GM10847 (cell line): ENCODE measurements around the gene KRAS.

Experiments used
- POLR2A ChIP-seq: IDR thresholded peaks from 2 replicates; pipeline ENCODE4 v1.6.1; 2011; ENCODE audit not compliant: insufficient read length; ENCODE audit errors: extremely low read depth

The KRAS gene

DNA sequence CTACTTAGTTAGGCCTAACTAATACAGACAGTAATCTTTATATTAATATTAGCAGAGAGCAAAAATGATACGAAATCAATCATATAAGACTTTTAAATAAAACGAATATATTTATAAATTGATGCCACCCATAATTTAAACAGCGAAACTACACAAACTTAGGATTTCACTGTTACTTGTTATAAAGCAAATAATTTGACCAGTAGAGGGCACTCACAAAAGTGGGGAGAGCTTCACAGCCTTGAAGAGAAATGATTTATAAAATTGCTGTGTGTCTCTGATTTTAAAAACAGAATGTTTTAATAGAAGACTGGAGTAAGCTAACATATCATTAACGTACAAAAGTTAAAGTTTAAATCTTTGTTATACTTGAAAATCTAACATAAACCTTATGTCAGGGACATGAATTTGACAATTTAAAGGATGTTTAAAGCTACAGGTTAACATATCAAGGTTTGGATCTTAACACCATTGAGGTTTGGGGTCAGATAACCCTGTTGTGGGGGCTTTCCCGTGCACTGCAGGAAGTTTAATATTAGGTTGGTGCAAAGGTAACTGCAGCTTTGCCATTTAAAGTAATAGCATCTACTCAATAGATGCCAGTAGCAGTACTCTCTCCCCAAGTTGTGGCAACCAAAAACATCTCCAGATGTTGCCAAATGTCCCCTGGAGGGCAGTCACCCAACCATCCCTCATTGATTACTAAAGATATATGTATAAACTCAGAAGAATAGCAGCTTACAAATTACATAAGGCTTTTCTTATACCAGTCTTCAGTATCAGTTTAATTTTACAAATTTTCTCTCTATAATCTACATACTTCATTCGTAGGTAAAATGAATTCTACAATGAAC is 9.3 kb downstream of the KRAS start:
- TF ChIP-seq POLR2A: no peak

GRCh38 chr12:25236626-25237025 is 14.1 kb downstream of the KRAS start:
- no peak for TF ChIP-seq POLR2A

DNA sequence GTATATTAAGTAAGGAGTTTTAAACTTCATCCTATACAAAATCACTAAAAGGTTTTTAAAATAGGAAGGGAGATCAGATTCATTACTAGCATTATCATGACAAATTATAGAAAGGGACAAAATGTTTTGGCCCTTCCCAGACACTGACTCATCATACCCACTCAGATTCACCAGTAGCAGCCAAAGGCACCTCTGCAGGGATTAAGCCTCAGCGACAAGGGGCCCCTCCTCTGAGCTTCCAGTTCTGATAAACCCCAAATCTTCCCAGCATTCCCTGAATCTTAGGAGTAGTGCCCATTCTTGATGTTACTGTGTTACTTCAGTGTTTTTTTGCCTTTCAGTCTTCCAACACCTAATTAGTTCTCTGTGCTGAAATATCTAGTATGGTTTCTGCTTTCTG is 14.5 kb downstream of the KRAS start:
- no peak for TF ChIP-seq POLR2A

GRCh38 chr12:25213338-25213737 is 37.4 kb downstream of the KRAS start:
- TF ChIP-seq POLR2A: no peak

- no peak for TF ChIP-seq POLR2A
These were observed 42.2 kb downstream of the KRAS start for GRCh38 chr12:25208554-25208953.

DNA sequence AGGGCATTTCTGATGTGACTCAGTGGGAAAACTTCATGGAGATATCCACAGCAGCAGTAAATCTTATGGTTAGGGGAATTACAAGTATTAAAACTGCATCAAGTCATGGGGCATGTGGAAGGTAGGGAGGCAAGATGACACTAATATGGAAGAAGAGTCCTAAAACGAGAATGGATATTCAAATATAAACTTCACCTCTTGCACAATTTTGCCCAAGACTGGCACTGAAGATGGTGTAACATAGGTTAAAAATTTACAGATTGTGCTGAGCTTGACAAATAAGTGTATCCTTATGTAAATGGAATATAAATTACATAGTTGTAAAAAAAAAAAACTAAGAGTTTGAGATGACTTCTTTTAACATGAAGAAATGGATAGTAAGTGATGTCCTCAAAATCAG is 42.9 kb downstream of the KRAS start:
- no peak for TF ChIP-seq POLR2A

DNA sequence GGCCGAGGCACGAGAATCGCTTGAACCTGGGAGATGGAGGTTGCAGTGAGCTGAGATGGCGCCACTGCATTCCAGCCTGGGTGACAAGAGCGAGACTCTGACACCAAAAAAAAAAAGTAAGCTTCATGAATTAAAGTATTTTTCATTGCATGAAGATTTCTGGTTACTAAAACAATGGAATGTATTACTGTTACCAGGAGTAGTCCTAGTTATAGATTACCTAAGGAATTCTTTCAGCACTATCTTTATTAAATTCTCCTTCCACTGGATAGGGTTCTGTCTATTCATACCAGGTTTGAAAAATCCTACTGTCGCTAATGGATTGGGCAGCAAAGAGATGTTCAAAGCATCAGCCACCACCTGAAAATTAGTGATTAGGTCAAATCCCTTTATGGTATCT is 43.3 kb downstream of the KRAS start:
- no peak for TF ChIP-seq POLR2A

GRCh38 chr12:25202137-25202536 is 48.6 kb downstream of the KRAS start:
- TF ChIP-seq POLR2A: no peak

DNA sequence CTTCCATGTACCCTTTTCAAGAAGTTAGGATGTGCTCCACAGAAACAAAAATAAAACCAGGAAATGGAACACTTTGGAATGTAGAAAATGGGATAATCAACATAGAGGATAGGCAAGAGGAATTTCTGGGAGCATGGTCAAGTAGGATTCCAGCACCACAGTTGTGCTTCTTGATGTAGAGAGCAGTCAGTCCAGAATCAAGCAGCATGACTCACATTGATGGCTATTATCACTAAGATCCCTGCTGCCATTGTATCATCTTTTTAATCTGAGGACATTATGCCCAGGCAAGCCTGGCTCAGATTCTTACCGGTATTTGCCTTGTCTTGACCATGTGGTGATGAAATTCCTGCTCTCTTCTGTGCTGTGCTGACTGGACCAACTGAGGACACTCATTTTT is 50.0 kb downstream of the KRAS start:
- no peak for TF ChIP-seq POLR2A

DNA sequence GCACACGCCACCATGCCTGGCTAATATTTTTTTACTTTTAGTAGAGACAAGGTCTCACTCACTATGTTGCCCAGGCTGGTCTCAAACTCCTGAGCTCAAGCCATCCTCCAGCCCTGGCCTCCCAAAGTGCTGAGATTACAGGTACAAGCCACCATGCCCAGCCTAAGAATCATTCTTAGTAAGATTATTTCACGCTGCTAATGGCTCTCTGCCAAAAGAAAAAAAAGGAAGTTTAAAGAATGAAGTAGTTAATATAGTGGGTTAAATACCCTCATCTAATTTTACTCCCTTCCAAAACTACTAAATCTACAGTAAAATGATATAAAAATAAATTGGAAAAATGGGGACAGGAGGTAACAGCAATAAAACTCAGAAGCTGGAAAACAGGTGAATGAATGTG is 53.1 kb downstream of the KRAS start:
- no peak for TF ChIP-seq POLR2A

DNA sequence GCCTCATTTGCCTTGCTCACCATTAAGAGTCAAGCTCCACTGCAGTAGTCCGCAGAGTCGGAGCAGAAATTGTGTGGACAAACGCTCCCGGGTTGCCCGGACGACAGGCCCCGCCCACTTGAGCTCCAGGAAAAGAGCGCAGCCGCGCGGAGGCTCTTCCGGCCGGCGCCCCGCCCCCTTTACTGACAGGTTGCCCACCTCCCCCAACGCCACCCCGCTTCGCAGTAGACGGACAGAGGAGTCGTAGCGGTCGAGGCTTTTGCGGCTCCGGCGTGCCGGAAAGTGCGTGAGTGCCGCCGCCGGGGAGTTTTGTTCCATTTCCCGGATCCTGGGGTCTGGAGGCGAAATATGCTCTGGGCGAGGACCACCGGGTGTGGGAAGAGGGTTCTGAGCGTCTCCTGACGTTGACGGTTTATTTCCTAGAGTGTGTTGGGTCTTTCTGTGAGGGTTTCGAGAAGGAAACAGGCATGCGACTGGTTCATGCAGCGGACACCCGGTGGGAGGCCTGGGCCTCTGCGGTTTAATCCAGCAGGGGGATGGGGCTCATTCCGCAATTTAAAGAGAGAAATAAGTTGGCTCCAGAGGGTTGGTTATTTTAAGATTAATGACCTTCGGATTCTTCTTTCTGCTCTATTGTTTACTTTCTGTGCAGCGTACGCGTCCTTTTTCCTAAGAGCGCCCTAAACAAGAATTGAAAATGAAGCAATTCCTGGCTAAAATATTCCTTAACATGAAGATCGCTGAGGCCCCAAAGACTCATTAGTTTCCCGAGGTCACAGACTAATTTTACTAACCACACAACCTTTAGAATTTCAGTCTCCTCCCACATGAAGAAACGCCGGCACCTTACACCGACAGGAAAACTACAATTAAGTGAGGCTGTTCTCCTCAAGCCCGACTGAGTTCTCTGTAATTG is 55.4 kb downstream of the KRAS start, which contains the start of the genes DNAI7 and ETFRF1:
Gene DNAI7, minus strand, starts transcription at position 105 of the 916 bp plus-strand sequence. Its CDS starts 82 bp downstream, at position 23.
Gene ETFRF1, plus strand, starts transcription at position 182 of the 916 bp plus-strand sequence. CDS start 8,720 bp downstream, outside the sequence.
- TF ChIP-seq POLR2A: peak; percentile 73

DNA sequence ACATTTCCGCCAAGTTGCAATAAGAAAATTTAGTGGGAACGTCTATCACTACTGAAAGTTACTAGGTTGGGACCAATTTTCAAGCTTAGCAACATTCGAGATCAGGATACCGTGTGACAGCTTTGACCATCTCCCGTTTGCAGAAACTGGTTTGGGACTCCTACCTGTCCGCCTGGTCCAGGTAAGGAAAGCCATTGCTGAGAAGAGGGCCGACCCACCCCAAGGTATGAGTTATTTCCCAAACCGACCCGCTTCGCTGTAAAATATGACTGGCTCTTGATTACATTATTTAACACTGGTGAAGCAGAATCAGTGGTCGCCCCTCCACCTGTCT is 56.0 kb downstream of the KRAS start:
- TF ChIP-seq POLR2A: no peak

DNA sequence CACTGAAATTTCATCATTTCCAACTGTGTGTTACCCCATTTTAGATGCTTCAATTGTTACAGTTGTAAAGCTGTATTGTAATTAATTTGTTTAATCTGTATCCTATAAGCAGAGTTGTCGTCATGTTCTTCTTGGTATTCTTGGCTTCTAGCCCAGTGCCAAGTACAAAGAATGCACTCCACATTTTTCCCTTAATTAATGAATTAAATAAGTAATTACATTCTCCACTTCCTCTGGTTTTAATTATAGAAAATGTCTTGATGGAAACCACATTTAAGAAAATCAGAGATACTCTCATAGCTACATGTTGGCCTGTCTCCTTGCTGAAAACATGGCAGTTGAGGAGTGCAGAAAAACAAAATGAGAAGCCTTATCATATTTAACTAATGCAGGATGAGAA is 56.5 kb downstream of the KRAS start:
- no peak for TF ChIP-seq POLR2A

DNA sequence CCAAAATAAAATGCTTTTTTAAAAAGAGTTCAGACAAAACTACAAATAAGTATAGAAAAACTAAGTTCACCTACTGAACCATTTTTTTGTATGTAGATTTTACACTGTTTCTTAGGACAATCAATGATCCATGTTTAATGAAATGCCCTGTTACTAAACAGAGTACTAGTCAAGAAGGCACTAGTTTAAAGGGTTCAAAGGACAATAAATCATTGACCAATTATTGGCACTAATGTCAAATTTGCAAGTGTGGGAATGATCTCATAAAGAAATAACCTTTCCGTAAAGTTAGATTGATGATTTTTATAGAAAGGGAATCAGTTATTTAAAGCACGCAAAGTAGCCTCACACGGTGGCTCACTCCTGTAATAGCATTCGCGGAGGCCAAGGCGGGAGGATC is 59.9 kb downstream of the KRAS start:
- no peak for TF ChIP-seq POLR2A

- TF ChIP-seq POLR2A: no peak
These were observed 61.1 kb downstream of the KRAS start for GRCh38 chr12:25189656-25190055.

DNA sequence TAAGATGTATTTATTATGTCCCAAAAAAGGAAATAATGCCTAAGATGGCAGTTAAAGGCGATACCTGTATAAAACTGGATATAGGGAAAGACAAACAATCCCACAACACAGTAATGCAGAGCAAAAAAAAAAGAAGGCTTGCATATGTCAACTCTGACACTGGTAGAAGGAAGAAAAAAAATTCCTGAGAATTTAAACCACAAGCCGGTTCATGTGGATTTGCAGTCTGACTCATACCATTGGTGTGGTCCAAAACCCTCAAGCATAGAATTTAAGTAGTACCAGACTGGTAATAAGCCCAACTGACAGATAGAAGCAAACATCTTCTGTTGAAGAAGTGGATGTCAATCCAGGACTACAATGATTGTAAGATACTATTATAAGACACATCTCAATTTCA is 62.9 kb downstream of the KRAS start:
- no peak for TF ChIP-seq POLR2A

- TF ChIP-seq POLR2A: no peak
These were observed 63.8 kb downstream of the KRAS start for GRCh38 chr12:25186788-25187402.
